ENCODE measurements around the gene CFAP298. TPM values are rescaled to one million over a fixed set of nuclear protein-coding genes. Genes with fewer than 3 reads are reported as not detected.

Gene CFAP298
- total and polyA plus RNA-seq, 7 donors, result 14.4 to 38.6 (median 24.7) TPM

DNA sequence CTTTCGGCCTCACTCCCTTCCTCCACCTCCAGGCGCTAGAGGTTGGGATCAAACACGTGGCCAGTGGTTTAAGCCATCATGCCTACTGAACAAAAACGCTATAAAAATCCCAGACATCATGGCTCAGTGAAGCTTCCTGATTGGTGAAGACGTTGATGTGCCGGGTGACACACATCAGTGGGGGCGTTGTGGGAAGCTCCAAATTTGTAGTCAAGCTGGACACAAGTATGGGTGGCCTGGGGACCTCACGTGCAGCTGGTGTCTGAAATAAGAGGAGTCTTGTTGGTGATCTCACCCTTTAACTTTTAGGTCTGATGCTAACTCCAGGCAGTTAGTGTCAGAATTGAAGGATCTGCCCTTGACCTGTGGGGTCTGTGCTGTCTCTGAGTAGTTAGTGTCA lies 6.7 kb downstream of the CFAP298 start:
- intact Hi-C loops (cut with DNase I), result loop anchor here (10.0 kb wide), 1 partner anchor 331 kb away; the partner anchor contains the start of gene MIS18A
- 88 to 92% methylated on average over 8 of the region's 8 CpGs for WGBS, 2 donors
- TF ChIP-seq POLR2AphosphoS5 (IDR thresholded peaks at IDR 0.05), result no peak
- TF ChIP-seq CTCF (IDR thresholded peaks at IDR 0.05), result no peak

DNA sequence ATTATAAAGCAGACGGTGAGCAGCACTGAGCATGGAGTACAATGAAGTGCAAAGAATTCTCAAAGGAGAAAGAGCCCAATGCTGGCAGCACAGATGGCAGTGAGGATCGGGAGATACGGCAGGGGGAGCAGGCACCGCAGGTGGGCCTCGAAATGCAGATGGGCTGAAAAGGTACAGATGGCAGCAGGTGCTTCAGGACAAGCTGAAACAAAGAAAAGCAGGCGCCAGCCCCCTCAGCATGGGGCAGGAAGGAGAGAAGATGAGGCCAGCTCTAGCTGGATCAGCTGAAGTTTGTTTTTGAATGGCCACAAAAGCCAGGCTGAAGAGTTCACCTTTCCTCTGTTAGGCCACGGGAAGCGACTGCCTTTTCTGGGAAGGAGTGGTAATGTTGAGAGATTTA lies 7.7 kb downstream of the CFAP298 start:
- intact Hi-C loops (cut with DNase I), result loop anchor here (10.0 kb wide), 1 partner anchor 330 kb away; the partner anchor contains the start of gene MIS18A
- no peak for DNase-seq
- H3K27me3 ChIP-seq, result no peaks in the 10 kb centered on the region
- H3K27ac ChIP-seq, result no peak overlapping the region
- H3K4me3 ChIP-seq, result no peak overlapping the region
- H3K9me3 ChIP-seq, result no peaks in the 10 kb centered on the region
- no peak for TF ChIP-seq EP300 (IDR thresholded peaks at IDR 0.05)
- TF ChIP-seq POLR2A (IDR thresholded peaks at IDR 0.05), result no peak
- no peak for TF ChIP-seq POLR2AphosphoS5 (IDR thresholded peaks at IDR 0.05)
- TF ChIP-seq CTCF (IDR thresholded peaks at IDR 0.05), result no peak
- peaks cover 24 to 90% (median 49%) of the 10 kb centered on the region in 4 donors for H3K36me3 ChIP-seq
- 89 to 91% methylated on average over 8 of the region's 8 CpGs for WGBS, 2 donors
- no peaks in the 10 kb centered on the region for H3K4me1 ChIP-seq

More for the DNA sequence above, 6.7 kb downstream of the CFAP298 start:
- H3K36me3 ChIP-seq, result peaks cover 24 to 82% (median 50%) of the 10 kb centered on the region in 4 donors
- no peaks in the 10 kb centered on the region for H3K27me3 ChIP-seq
- H3K27ac ChIP-seq, result no peak overlapping the region
- no peaks in the 10 kb centered on the region for H3K9me3 ChIP-seq
- no peak overlapping the region for H3K4me3 ChIP-seq
- no peak for DNase-seq
- H3K4me1 ChIP-seq, result peaks cover 0 to 5% (median under 1%) of the 10 kb centered on the region in 4 donors

DNA sequence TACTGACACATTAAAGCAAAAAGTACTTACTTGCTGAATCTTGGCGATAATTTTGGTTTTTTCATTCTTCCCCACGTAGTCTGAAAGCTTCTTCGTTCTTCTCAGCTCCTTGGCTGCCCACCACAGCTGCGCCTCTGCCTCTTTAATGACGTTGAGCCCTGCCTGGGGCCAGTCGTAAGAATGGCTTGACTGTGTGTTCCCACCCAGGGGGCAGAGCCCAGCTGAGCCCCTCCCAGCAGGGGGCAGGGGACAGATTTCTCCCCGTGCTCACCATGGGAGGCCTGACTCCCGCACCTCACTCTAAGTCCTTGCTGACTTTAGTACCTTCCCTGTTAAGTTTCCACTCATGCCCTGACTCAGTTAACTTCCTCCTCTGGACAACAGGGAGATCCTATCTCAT lies 9.0 kb downstream of the CFAP298 start:
- no peaks in the 10 kb centered on the region for H3K4me1 ChIP-seq
- peaks cover 24 to 85% (median 46%) of the 10 kb centered on the region in 4 donors for H3K36me3 ChIP-seq
- WGBS, 2 donors, result 85 to 88% methylated on average over 8 of the region's 8 CpGs
- H3K27me3 ChIP-seq, result no peaks in the 10 kb centered on the region
- no peaks in the 10 kb centered on the region for H3K9me3 ChIP-seq
- TF ChIP-seq EP300 (IDR thresholded peaks at IDR 0.05) (no peak), POLR2A (IDR thresholded peaks at IDR 0.05) (no peak), CTCF (IDR thresholded peaks at IDR 0.05) (no peak), POLR2AphosphoS5 (IDR thresholded peaks at IDR 0.05) (no peak)
- DNase-seq, result no peak
- H3K27ac ChIP-seq, result no peak overlapping the region
- no peak overlapping the region for H3K4me3 ChIP-seq
- intact Hi-C loops (cut with DNase I), result loop anchor here (10.0 kb wide), 1 partner anchor 328 kb away; the partner anchor contains the start of gene MIS18A

- intact Hi-C loops (cut with DNase I), result loop anchor here (10.0 kb wide), 1 partner anchor 327 kb away; the partner anchor contains the start of gene MIS18A
- no peak for TF ChIP-seq POLR2A (IDR thresholded peaks at IDR 0.05)
- no peak for TF ChIP-seq CTCF (IDR thresholded peaks at IDR 0.05)
- TF ChIP-seq EP300 (IDR thresholded peaks at IDR 0.05), result no peak
- TF ChIP-seq POLR2AphosphoS5 (IDR thresholded peaks at IDR 0.05), result no peak
- Histone ChIP-seq H3K36me3 (peaks cover 17 to 74% (median 41%) of the 10 kb centered on the region in 4 donors), H3K9me3 (no peaks in the 10 kb centered on the region), H3K4me3 (no peak overlapping the region), H3K27me3 (no peaks in the 10 kb centered on the region), H3K4me1 (no peaks in the 10 kb centered on the region), H3K27ac (no peak overlapping the region)
- 91 to 93% methylated on average over 6 of the region's 6 CpGs for WGBS, 2 donors
- no peak for DNase-seq
These were observed 10.1 kb downstream of the CFAP298 start for GRCh38 chr21:32602099-32602498.

GRCh38 chr21:32599526-32599925 lies 12.7 kb downstream of the CFAP298 start:
- TF ChIP-seq POLR2AphosphoS5 (IDR thresholded peaks at IDR 0.05) (no peak), CTCF (IDR thresholded peaks at IDR 0.05) (no peak), EP300 (IDR thresholded peaks at IDR 0.05) (no peak)
- Histone ChIP-seq H3K27me3 (no peaks in the 10 kb centered on the region), H3K9me3 (no peaks in the 10 kb centered on the region), H3K4me1 (no peaks in the 10 kb centered on the region), H3K36me3 (peaks cover 17 to 49% (median 25%) of the 10 kb centered on the region in 4 donors), H3K4me3 (no peak overlapping the region), H3K27ac (no peak overlapping the region)
- no peak for DNase-seq
- intact Hi-C loops (cut with DNase I), result no loop called here
- WGBS, 2 donors, result 92 to 93% methylated on average over 8 of the region's 8 CpGs
